HG03045 (cell line): Measurements from ENCODE around the gene RAB36.

Source experiments
- ATAC-seq: cut with Tn5 transposase; IDR thresholded peaks from one replicate; pipeline ENCODE4 v1.9.1; 2021; ENCODE audit warnings: mild to moderate bottlenecking, moderate library complexity; ENCODE audit not compliant: unreplicated experiment

Gene RAB36

GRCh38 chr22:23157560-23158515, 12.6 kb downstream of the RAB36 start:
- ATAC-seq, result no peak

- no peak for ATAC-seq
Observed at GRCh38 chr22:23158516-23159290, 13.4 kb downstream of the RAB36 start.

- ATAC-seq, result no peak
Observed at GRCh38 chr22:23159291-23159630, 14.0 kb downstream of the RAB36 start.

- ATAC-seq, result no peak
Observed at GRCh38 chr22:23161029-23161428, 15.8 kb downstream of the RAB36 start.

- ATAC-seq, result no peak
Observed at GRCh38 chr22:23161574-23161973, 16.3 kb downstream of the RAB36 start.

- no peak for ATAC-seq
Observed at GRCh38 chr22:23163665-23164064, 18.4 kb downstream of the RAB36 start.

- no peak for ATAC-seq
Observed at GRCh38 chr22:23164091-23164490, 18.8 kb downstream of the RAB36 start.

GRCh38 chr22:23166042-23166831, 21.0 kb downstream of the RAB36 start:
- ATAC-seq, result no peak

GRCh38 chr22:23166841-23167616, 21.8 kb downstream of the RAB36 start:
- ATAC-seq, result no peak

- no peak for ATAC-seq
Observed at GRCh38 chr22:23168391-23169042, 23.2 kb downstream of the RAB36 start.

- ATAC-seq, result no peak
Observed at GRCh38 chr22:23169043-23169406, 23.7 kb downstream of the RAB36 start.

GRCh38 chr22:23175817-23176644, 30.8 kb downstream of the RAB36 start:
- no peak for ATAC-seq

- no peak for ATAC-seq
Observed at GRCh38 chr22:23176645-23177027, 31.4 kb downstream of the RAB36 start.

- ATAC-seq, result no peak
Observed at GRCh38 chr22:23177197-23177596, 31.9 kb downstream of the RAB36 start.

GRCh38 chr22:23178512-23179254, 33.4 kb downstream of the RAB36 start:
- no peak for ATAC-seq

- ATAC-seq, result no peak
Observed at GRCh38 chr22:23179381-23180299, 34.4 kb downstream of the RAB36 start.

GRCh38 chr22:23180301-23180892, 35.1 kb downstream of the RAB36 start, which contains the start of gene BCR:
Gene BCR (plus strand): TSS chr22:23180509. CDS start chr22:23180961, 452 bp downstream.
- no peak for ATAC-seq
